WI38 (cell line): ENCODE data around the gene DNAI1.

Experiments used
- H3K4me3 ChIP-seq: 2 replicates; pipeline ENCODE4 v1.5.1; 2011; ENCODE audit warnings: low read depth, mild to moderate bottlenecking, control low read depth, low read length
- TF ChIP-seq, protein P1 (sequence below): IDR thresholded peaks from 2 replicates; pipeline ENCODE4 v1.5.1; 2012; ENCODE audit warnings: low read depth, mild to moderate bottlenecking, control low read depth, low read length

The DNAI1 gene

DNA sequence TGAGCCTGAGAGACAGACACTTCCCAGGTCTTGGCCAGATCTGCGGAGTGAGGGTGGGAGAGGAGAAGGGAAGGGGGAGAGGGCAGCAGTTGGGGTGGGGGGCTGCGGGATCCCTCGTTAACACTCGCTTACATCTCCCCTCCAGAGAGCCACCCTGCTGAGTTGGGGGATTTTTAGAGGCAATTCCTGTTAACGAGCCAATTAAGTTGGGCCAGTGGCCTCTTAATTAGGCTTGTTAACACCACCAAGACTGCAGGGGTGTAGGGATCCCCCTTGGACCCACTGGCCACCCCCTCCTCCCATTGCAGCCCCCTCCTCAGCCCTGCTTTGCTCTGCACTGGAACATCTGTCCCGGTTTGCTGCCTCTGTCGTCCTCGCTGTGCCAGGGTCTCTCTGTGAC is 107.3 kb downstream of the DNAI1 start:
- TF ChIP-seq, protein P1, sequence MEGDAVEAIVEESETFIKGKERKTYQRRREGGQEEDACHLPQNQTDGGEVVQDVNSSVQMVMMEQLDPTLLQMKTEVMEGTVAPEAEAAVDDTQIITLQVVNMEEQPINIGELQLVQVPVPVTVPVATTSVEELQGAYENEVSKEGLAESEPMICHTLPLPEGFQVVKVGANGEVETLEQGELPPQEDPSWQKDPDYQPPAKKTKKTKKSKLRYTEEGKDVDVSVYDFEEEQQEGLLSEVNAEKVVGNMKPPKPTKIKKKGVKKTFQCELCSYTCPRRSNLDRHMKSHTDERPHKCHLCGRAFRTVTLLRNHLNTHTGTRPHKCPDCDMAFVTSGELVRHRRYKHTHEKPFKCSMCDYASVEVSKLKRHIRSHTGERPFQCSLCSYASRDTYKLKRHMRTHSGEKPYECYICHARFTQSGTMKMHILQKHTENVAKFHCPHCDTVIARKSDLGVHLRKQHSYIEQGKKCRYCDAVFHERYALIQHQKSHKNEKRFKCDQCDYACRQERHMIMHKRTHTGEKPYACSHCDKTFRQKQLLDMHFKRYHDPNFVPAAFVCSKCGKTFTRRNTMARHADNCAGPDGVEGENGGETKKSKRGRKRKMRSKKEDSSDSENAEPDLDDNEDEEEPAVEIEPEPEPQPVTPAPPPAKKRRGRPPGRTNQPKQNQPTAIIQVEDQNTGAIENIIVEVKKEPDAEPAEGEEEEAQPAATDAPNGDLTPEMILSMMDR = no peak
- no peak overlapping the region for H3K4me3 ChIP-seq

DNA sequence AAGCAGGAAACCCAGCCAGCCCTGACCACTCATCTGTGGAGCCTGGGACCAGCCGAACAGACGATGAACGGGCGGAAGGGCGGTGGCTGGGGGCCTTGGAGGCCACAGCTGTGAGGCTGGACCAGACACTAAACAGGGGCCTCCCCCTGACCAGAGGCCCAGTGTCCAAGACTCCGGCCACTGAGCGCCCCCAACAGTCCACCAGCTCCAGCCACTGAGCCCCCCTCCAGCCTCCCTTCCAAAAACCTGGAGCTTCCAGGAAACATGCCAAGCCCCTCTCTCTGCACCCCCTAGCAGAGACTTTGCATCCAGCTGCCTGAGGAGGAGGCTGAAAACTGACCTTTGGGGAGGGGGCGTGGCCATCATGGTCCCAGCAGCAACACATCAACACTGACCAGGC is 107.7 kb downstream of the DNAI1 start:
- no peak overlapping the region for H3K4me3 ChIP-seq
- TF ChIP-seq, protein P1 = no peak

DNA sequence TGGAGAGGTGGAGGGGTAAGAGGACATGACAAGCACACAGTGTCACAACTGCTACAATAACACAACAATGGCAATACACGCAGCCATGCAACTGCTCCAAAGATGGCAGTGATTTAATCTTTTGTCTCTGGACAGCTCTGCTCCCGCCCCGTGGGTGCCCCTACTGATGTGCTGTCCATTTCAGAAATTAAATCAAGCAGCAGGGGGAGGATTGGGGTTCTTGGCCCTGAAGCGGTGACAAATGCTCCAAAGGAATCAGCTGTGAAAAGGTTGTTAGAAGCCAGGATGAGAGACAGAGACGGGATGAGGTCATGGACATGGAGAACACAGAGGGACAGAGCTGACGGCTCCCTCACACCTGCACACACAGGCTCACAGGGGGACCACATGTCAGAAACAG is 108.4 kb downstream of the DNAI1 start:
- TF ChIP-seq, protein P1 = no peak
- no peak overlapping the region for H3K4me3 ChIP-seq

DNA sequence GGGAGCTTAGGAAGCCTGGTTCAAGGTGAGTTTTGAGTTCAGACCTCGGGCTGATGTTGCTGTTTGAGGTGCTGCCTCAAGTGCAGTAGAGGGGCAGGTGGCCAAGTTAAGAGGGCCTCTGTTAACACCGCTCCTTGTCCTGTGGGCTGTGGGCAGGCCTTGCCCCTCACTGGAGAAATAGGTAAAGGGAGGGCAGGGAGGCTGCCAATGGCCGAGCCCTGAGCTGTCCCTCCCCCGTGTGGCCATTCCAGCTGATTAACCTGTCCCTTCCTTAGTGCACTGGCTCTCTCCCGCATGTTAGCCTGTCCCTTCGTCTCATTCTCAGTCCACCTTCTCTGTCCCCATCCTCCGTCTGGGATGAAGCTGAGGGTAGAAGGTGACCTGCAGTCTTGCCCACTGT is 109.5 kb downstream of the DNAI1 start:
- TF ChIP-seq, protein P1 = no peak
- no peak overlapping the region for H3K4me3 ChIP-seq

DNA sequence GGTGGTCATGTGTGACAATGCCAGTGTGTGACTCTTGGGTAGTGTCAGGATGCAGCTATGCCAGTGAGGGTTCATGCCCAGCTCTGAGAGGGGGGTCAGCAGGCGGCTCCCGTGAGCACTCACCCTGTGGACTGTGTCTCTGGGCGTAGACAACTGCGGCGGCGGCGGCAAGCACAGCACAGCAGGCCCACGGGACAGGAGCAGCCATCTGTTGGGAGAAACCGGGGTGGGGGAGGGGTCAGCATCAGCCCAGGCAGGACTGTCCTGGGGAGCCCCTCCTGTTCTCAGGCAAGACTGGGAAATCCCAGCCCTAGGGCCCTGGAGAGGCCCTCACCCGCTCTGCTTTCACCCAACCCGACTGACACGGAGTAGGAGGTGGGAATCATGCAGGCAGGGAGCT is 110.2 kb downstream of the DNAI1 start:
- TF ChIP-seq, protein P1 = no peak

DNA sequence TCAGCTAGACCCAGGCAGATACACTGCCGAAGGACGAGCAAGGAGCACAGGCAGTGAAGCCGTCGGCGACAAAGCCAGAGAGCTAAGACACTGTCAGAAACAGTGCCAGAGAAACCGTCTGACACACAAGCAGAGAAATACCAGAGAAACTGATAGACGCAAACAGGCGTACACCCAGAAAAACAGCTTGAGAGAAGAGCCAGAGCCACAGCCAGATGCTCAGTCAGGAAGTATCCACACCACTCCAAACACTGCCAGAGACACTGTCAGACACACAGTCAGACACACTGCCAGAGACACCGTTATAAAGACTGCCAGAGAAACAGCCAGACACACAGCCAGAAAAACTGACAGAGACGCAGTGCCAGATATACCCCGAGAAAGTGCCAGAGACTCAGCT is 111.8 kb downstream of the DNAI1 start:
- no peak overlapping the region for H3K4me3 ChIP-seq
- TF ChIP-seq, protein P1 = no peak

More for the DNA sequence above, 110.2 kb downstream of the DNAI1 start:
- H3K4me3 ChIP-seq = no peak overlapping the region
